Activated B cell treated with CpG ODN at 0.5 μM for 24 hours (primary cell): ENCODE data around the gene GPN2. TPM values are rescaled to one million over a fixed set of nuclear protein-coding genes. Genes with fewer than 3 reads are reported as not detected.

Experiments
- ATAC-seq: fragments of 200-7000 bp; cut with Tn5 transposase; one replicate; pipeline ENCODE4 v1.10.0; 2021; ENCODE audit warnings: low read depth, mild to moderate bottlenecking, moderate library complexity
- CTCF ChIA-PET: fragments of 350-600 bp; sonication (Branson Sonifier 250); formaldehyde crosslinking; loops from one replicate; lab custom pipeline; 2021; ENCODE audit warnings: antibody characterized with exemption; lab: Charles Lee
- POLR2A ChIA-PET: fragments of 350-600 bp; sonication (Branson Sonifier 250); formaldehyde crosslinking; loops from one replicate; lab custom pipeline; 2021; ENCODE audit warnings: antibody characterized with exemption; lab: Charles Lee
- DNase-seq: peaks from one replicate; pipeline ENCODE4 v3.0.0; 2022
- H3K27ac Mint-ChIP-seq: one replicate; pipeline ENCODE4 v1.8.0; 2020; ENCODE audit warnings: mixed read lengths
- H3K27me3 Mint-ChIP-seq: one replicate; pipeline ENCODE4 v1.8.0; 2021; ENCODE audit warnings: mixed read lengths
- H3K36me3 Mint-ChIP-seq: one replicate; pipeline ENCODE4 v1.8.0; 2021; ENCODE audit warnings: low read depth, mixed read lengths
- H3K4me1 Mint-ChIP-seq: one replicate; pipeline ENCODE4 v1.8.0; 2021; ENCODE audit warnings: mixed read lengths
- H3K4me3 Mint-ChIP-seq: one replicate; pipeline ENCODE4 v1.8.0; 2020; ENCODE audit warnings: mild to moderate bottlenecking, mixed read lengths
- H3K9me3 Mint-ChIP-seq: one replicate; pipeline ENCODE4 v1.8.0; 2020; ENCODE audit warnings: mixed read lengths
- CTCF ChIP-seq: fragments of 200-600 bp; IDR thresholded peaks from one replicate; pipeline ENCODE4 v1.8.0; 2022; ENCODE audit warnings: antibody characterized with exemption, mild to moderate bottlenecking
- intact Hi-C: fragments of 100-400 bp; cut with micrococcal nuclease; formaldehyde crosslinking; loops from one replicate; pipeline ENCODE4 v1.15.1; 2024
- total RNA-seq: library from RNA; stranded (reverse); gene quantifications from 2 replicates; pipeline ENCODE4 v1.2.3, GENCODE V29; 2022

GPN2 gene
- total RNA-seq, 1 donor from 2014 or later = 48.6 TPM

- peak overlapping the region; percentile 92 for H3K4me3 Mint-ChIP-seq
- peak overlapping the region; percentile 98 for H3K27ac Mint-ChIP-seq
- intact Hi-C loops = loop anchor here (1.0 to 5.0 kb wide), 9 partner anchors 12 to 433 kb away; partner anchors contain the start of genes ARID1A, DHDDS, GPN2 and NUDC
- H3K27me3 Mint-ChIP-seq = no peaks in the 10 kb centered on the region
- CTCF ChIA-PET = interaction anchor here (0.7 to 3.9 kb wide), 9 partner anchors 9 to 187 kb away, joined by 3 to 15 read pairs (median 7); partner anchors contain the start of genes GPATCH3 and PIGV
- peaks cover 23% of the 10 kb centered on the region for H3K4me1 Mint-ChIP-seq
- H3K36me3 Mint-ChIP-seq = peaks cover 4% of the 10 kb centered on the region
- DNase-seq (peak; percentile 93), ATAC-seq (peak; percentile 94)
- no peak for TF ChIP-seq CTCF
- POLR2A ChIA-PET = interaction anchor here (0.5 to 3.6 kb wide), 36 partner anchors 8 to 1642 kb away, joined by 3 to 64 read pairs (median 6); partner anchors contain the start of genes GPATCH3, GPN2, PIGV and PPP1R8
- no peaks in the 10 kb centered on the region for H3K9me3 Mint-ChIP-seq
Measured at GRCh38 chr1:26864610-26865480, 25.2 kb downstream of the GPN2 start.

GRCh38 chr1:26863685-26864077 lies 26.4 kb downstream of the GPN2 start:
- peaks cover 23% of the 10 kb centered on the region for H3K4me1 Mint-ChIP-seq
- ATAC-seq (no peak), DNase-seq (no peak)
- intact Hi-C loops = loop anchor here (2.0 kb wide), 1 partner anchor 25 kb away; no protein-coding TSS in a partner anchor
- peak overlapping the region; percentile 92 for H3K4me3 Mint-ChIP-seq
- CTCF ChIA-PET = interaction anchor here (0.8 kb wide), 1 partner anchor 13 kb away, joined by 4 read pairs; no protein-coding TSS in a partner anchor
- no peaks in the 10 kb centered on the region for H3K9me3 Mint-ChIP-seq
- no peaks in the 10 kb centered on the region for H3K27me3 Mint-ChIP-seq
- H3K36me3 Mint-ChIP-seq = peaks cover 4% of the 10 kb centered on the region
- H3K27ac Mint-ChIP-seq = peak overlapping the region; percentile 59
- POLR2A ChIA-PET = interaction anchor here (1.6 to 3.6 kb wide), 3 partner anchors 25 to 371 kb away, joined by 5 to 64 read pairs (median 28); partner anchors contain the start of genes GPN2 and WDTC1
- TF ChIP-seq CTCF = no peak

GRCh38 chr1:26862781-26863684 lies 27.1 kb downstream of the GPN2 start, which contains the start of gene SFN:
Gene SFN, plus strand, starts transcription at chr1:26863149. Its CDS starts 64 bp downstream, at chr1:26863213.
- no peaks in the 10 kb centered on the region for H3K27me3 Mint-ChIP-seq
- peak within 1 kb of the TSS; percentile 92 for H3K4me3 Mint-ChIP-seq
- ChIA-PET POLR2A (interaction anchor here (0.8 to 3.6 kb wide), 2 partner anchors 24 to 26 kb away, joined by 3 to 64 read pairs; partner anchors contain the start of gene GPN2), CTCF (interaction anchor here (0.8 to 1.4 kb wide), 2 partner anchors 14 to 29 kb away, joined by 3 to 4 read pairs; no protein-coding TSS in a partner anchor)
- DNase-seq = no peak
- peak within 1 kb of the TSS; percentile 98 for H3K27ac Mint-ChIP-seq
- H3K4me1 Mint-ChIP-seq = peaks cover 23% of the 10 kb centered on the region
- H3K36me3 Mint-ChIP-seq = peaks cover 4% of the 10 kb centered on the region
- no peak for TF ChIP-seq CTCF
- H3K9me3 Mint-ChIP-seq = no peaks in the 10 kb centered on the region
- no peak for ATAC-seq
- intact Hi-C loops = no loop called here

GRCh38 chr1:26861889-26862378 lies 28.1 kb downstream of the GPN2 start:
- H3K4me3 Mint-ChIP-seq = peak overlapping the region; percentile 44
- H3K27me3 Mint-ChIP-seq = no peaks in the 10 kb centered on the region
- H3K9me3 Mint-ChIP-seq = no peaks in the 10 kb centered on the region
- ATAC-seq (no peak), DNase-seq (no peak)
- no peak overlapping the region for H3K27ac Mint-ChIP-seq
- peaks cover 5% of the 10 kb centered on the region for H3K36me3 Mint-ChIP-seq
- POLR2A ChIA-PET = interaction anchor here (0.6 to 0.8 kb wide), 2 partner anchors 23 to 487 kb away, joined by 3 to 5 read pairs; no protein-coding TSS in a partner anchor
- TF ChIP-seq CTCF = no peak
- intact Hi-C loops = no loop called here
- peaks cover 23% of the 10 kb centered on the region for H3K4me1 Mint-ChIP-seq
- CTCF ChIA-PET = interaction anchor here (1.4 kb wide), 1 partner anchor 27 kb away, joined by 3 read pairs; no protein-coding TSS in a partner anchor
